Measurements from ENCODE around the gene RBFOX1.

GRCh38 chr16:7335991-7336634 is 3.5 kb downstream of the RBFOX1 start:
- TF ChIP-seq CTCF (conservative IDR thresholded peaks at IDR 0.05 in 1 of 2, IDR thresholded peaks at IDR 0.05 in 1 of 2; ENCODE audit: extremely low read depth in 1 of 2, insufficient read depth in 1 of 2, low read depth in 1 of 2, low read length in 2 of 2) (no peak), EZH2 (IDR thresholded peaks at IDR 0.05; ENCODE audit: borderline replicate concordance, low read length) (no peak)

All from mammary epithelial cell (primary cell).